NT2/D1 (cell line): ENCODE results near the gene CNGB1.
A peak's percentile ranks its signal among the peaks of the same experiment; 100 is the strongest.

Source experiments
- DNase-seq: peaks from one replicate; pipeline ENCODE4 v3.0.0-alpha.2; 2011; ENCODE audit warnings: low read depth, low spot score
- H3K27me3 ChIP-seq: 2 replicates; pipeline ENCODE4 v1.6.0; 2011; ENCODE audit warnings: mild to moderate bottlenecking; ENCODE audit not compliant: insufficient read length, insufficient read depth
- H3K36me3 ChIP-seq: 2 replicates; pipeline ENCODE4 v1.6.1; 2011; ENCODE audit warnings: mild to moderate bottlenecking, low read length, mixed read lengths; ENCODE audit not compliant: insufficient read depth, insufficient read length
- H3K4me1 ChIP-seq: 2 replicates; pipeline ENCODE4 v1.5.1; 2011; ENCODE audit not compliant: insufficient read depth, insufficient read length
- H3K4me3 ChIP-seq: 2 replicates; pipeline ENCODE4 v1.5.1; 2011; ENCODE audit warnings: low read depth; ENCODE audit not compliant: insufficient read length
- H3K9ac ChIP-seq: 2 replicates; pipeline ENCODE4 v1.6.0; 2011; ENCODE audit warnings: low read depth; ENCODE audit not compliant: insufficient read length
- H3K9me3 ChIP-seq: 2 replicates; pipeline ENCODE4 v1.5.1; 2011; ENCODE audit warnings: mild to moderate bottlenecking, low read length; ENCODE audit not compliant: insufficient read depth
- SUZ12 ChIP-seq: IDR thresholded peaks from 2 replicates; pipeline ENCODE4 v1.6.1; 2011; ENCODE audit not compliant: insufficient read length, insufficient read depth; ENCODE audit errors: extremely low read depth
- YY1 ChIP-seq: IDR thresholded peaks from 2 replicates; pipeline ENCODE4 v1.6.1; 2011; ENCODE audit not compliant: insufficient read length, insufficient read depth
- ZNF274 ChIP-seq: IDR thresholded peaks from 2 replicates; pipeline ENCODE4 v1.6.1; 2011; ENCODE audit warnings: mild to moderate bottlenecking, low read depth, low read length

The CNGB1 gene

GRCh38 chr16:57951204-57951960 lies 19.5 kb downstream of the CNGB1 start:
- H3K9me3 ChIP-seq = no peaks in the 10 kb centered on the region
- H3K27me3 ChIP-seq = no peaks in the 10 kb centered on the region
- H3K36me3 ChIP-seq = no peaks in the 10 kb centered on the region
- H3K4me3 ChIP-seq = no peak overlapping the region
- no peak for DNase-seq
- peaks cover 12% of the 10 kb centered on the region for H3K4me1 ChIP-seq
- H3K9ac ChIP-seq = no peak overlapping the region
- no peak for TF ChIP-seq YY1
- no peak for TF ChIP-seq ZNF274
- no peak for TF ChIP-seq SUZ12

GRCh38 chr16:57950382-57950781 lies 20.5 kb downstream of the CNGB1 start:
- TF ChIP-seq ZNF274 = no peak
- Histone ChIP-seq H3K9ac (no peak overlapping the region), H3K27me3 (no peaks in the 10 kb centered on the region), H3K4me1 (peaks cover 12% of the 10 kb centered on the region), H3K9me3 (no peaks in the 10 kb centered on the region), H3K4me3 (no peak overlapping the region), H3K36me3 (no peaks in the 10 kb centered on the region)
- DNase-seq = no peak

DNA sequence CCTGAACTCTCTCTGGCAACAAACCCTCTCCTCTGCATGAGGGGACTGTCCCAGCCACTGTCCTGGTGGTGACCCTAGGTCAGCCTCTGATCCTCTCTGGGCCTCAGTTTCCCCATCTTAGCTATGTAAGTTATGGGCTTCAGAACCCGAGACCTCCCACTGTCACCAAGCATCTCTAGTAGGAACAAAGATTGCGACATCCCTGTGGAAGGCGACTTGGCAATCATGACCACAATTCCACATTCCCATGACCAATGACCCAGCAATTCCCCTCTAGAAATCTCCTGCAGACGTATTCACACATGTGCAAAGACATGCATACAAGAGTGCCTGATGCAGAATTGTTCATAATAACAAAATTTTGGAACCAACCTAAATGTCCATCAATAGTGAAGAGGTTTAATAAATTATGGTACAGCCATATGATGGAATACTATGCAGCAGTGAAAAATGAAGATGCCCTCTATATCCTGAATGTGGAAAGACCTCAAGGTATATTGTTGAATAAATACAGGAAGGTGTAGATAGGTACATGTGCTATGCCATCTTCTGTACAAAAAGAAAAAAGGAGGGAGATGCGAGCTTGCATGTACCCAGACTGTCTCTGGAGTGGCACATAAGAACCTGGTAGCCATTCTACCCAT lies 21.2 kb downstream of the CNGB1 start:
- H3K9me3 ChIP-seq = no peaks in the 10 kb centered on the region

DNA sequence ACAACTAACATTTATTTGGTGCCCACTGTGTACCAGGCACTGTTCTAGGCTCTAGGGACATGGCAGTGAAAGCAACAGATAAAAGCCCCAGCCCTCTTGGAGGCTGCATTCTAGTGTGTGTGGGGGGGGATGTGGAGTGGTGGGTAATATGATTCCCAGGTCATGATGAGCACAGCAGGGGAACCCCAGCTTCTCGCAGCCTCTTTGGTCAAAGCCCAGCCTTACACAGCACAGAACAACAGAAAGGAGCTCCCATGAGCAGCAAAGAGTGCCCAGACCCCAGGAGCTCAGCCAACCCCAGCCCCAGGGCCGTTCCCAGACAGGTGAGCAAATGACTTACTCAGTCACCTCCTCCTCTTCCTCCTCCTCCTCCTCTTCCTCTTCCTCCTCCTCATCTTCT lies 21.9 kb downstream of the CNGB1 start:
- no peaks in the 10 kb centered on the region for H3K9me3 ChIP-seq
- peak; percentile 30 for DNase-seq
- no peak overlapping the region for H3K4me3 ChIP-seq
- no peaks in the 10 kb centered on the region for H3K27me3 ChIP-seq
- H3K36me3 ChIP-seq = no peaks in the 10 kb centered on the region
- H3K9ac ChIP-seq = no peak overlapping the region
- TF ChIP-seq YY1 (no peak), SUZ12 (no peak), ZNF274 (no peak)
- H3K4me1 ChIP-seq = peaks cover 15% of the 10 kb centered on the region

More for the DNA sequence above, 21.2 kb downstream of the CNGB1 start:
- no peak overlapping the region for H3K4me3 ChIP-seq
- H3K27me3 ChIP-seq = no peaks in the 10 kb centered on the region
- H3K9ac ChIP-seq = no peak overlapping the region
- H3K4me1 ChIP-seq = peaks cover 15% of the 10 kb centered on the region
- TF ChIP-seq SUZ12 = no peak
- no peak for TF ChIP-seq ZNF274
- no peak for TF ChIP-seq YY1
- no peaks in the 10 kb centered on the region for H3K36me3 ChIP-seq
- DNase-seq = no peak

- no peak overlapping the region for H3K4me3 ChIP-seq
- no peaks in the 10 kb centered on the region for H3K27me3 ChIP-seq
- TF ChIP-seq YY1 = no peak
- no peak for TF ChIP-seq ZNF274
- no peak for TF ChIP-seq SUZ12
Measured at GRCh38 chr16:57948027-57948426, 22.9 kb downstream of the CNGB1 start.

DNA sequence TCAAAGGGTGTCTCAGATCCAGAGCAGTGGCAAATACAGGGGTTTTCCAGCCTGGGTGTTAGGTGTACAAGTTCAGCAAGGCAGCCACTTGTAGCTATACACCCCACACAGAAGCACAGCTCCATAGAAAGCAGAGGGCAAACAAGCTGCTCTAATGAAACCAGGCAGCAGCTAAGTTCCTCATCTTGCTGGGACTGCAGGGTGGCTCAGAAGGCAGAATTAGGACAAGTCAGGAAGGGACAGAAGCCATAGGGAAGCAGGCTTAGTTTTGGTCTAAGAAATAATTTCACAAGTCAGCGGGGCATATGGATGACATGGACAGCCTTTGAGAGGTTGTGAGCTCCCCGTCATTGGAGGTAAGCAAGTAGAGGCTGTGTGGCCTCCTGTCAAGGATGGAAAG lies 23.7 kb downstream of the CNGB1 start:
- TF ChIP-seq SUZ12 (no peak), YY1 (no peak), ZNF274 (no peak)
- DNase-seq = no peak
- no peaks in the 10 kb centered on the region for H3K9me3 ChIP-seq
- H3K4me3 ChIP-seq = no peak overlapping the region
- H3K36me3 ChIP-seq = no peaks in the 10 kb centered on the region
- H3K9ac ChIP-seq = no peak overlapping the region
- peaks cover 15% of the 10 kb centered on the region for H3K4me1 ChIP-seq
- H3K27me3 ChIP-seq = no peaks in the 10 kb centered on the region

More at GRCh38 chr16:57948027-57948426, 22.9 kb downstream of the CNGB1 start:
- Histone ChIP-seq H3K36me3 (no peaks in the 10 kb centered on the region), H3K4me1 (peaks cover 15% of the 10 kb centered on the region), H3K9ac (no peak overlapping the region), H3K9me3 (no peaks in the 10 kb centered on the region)
- no peak for DNase-seq

DNA sequence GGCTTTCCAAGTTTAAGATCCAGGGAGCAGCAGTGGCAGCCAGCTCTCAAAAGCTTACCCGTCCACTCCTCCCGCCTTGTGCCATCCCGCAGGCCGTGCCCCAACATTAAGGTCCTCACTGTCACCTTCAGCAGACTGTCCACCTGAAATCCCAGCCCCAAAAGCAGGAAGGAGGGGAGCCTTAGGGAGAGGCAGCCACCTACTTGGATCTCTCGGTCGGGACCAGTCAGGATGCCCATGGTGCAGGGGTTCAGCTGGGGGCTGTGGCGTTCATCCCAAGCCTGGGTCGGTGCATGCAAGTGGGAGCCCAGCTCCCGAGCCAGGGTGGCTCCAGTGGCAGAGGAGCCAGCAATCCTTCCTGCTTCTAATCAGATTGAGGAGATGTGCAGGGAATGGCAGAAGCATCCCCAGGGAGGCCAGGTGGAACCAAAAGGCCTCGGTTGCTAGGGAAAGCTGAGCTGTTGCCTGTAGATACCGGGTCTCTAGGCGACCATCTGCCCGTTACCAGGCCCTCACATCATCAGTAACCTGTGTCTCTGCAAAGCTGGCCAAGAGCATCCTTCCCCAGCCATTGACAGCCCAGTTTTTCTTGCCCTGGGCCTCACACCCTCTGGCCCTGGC lies 24.6 kb downstream of the CNGB1 start:
- no peaks in the 10 kb centered on the region for H3K36me3 ChIP-seq
- DNase-seq = no peak
- TF ChIP-seq ZNF274 (no peak), SUZ12 (no peak), YY1 (no peak)
- H3K9me3 ChIP-seq = no peaks in the 10 kb centered on the region
- H3K9ac ChIP-seq = no peak overlapping the region
- H3K27me3 ChIP-seq = no peaks in the 10 kb centered on the region
- H3K4me3 ChIP-seq = no peak overlapping the region
- H3K4me1 ChIP-seq = peaks cover 10% of the 10 kb centered on the region
